ENCODE results near the gene L3MBTL4.

DNA sequence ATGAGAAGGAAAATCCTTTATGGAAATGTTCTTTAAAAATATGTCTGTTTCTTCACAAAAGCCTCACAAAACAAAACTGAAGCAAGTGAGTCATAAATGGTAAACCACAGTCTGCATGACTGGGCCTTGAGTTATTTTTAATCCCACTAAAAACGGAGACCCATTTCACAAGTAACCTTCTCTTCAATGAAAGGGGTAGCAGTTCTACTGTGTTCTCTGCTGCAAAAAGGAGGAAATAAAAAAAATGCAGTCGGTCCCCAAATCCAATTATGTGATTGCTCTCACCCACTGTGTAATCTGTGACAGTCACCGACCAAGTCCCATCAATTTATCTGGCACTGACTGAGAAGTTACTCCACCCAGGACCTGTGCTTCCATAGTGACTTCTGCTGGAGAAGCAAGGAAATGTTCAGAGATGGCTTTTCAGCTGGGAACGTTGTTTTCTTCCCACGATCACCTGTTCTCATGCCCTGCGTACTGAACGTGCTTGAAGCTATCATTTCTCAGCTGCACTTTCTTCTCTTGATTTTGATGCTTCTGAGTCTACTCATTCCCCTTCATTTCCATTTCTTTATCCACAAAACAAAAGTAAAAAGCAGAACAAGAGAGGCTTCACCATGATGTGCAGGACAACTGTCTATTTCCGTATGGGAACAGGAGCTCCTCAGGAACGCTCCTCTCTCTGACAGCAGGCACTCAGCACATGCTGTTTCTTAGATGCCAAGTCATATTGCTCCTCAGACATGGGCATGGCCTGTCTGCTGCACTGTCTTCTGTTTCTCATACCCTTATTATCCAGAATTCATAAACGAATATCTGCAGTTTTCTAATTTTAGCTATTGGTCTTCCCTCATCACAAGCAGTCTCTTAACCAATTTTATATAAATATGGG, 439.4 kb downstream of the L3MBTL4 start:
- TF ChIP-seq CTCF (IDR thresholded peaks at IDR 0.05), result no peak
- no peak for TF ChIP-seq POLR2A (IDR thresholded peaks at IDR 0.05)

All from esophagus squamous epithelium (tissue), 4 donors.